GM12801 (cell line): ENCODE data around the gene SERPINA1.

Experiments
- TF ChIP-seq, protein P1 (sequence below): IDR thresholded peaks from one replicate; pipeline ENCODE4 v1.5.1; 2011; ENCODE audit warnings: control low read depth; ENCODE audit not compliant: insufficient read length; ENCODE audit errors: extremely low read depth

SERPINA1 gene

GRCh38 chr14:94390372-94391086 lies 2.1 kb upstream of the SERPINA1 start:
- TF ChIP-seq, protein P1, sequence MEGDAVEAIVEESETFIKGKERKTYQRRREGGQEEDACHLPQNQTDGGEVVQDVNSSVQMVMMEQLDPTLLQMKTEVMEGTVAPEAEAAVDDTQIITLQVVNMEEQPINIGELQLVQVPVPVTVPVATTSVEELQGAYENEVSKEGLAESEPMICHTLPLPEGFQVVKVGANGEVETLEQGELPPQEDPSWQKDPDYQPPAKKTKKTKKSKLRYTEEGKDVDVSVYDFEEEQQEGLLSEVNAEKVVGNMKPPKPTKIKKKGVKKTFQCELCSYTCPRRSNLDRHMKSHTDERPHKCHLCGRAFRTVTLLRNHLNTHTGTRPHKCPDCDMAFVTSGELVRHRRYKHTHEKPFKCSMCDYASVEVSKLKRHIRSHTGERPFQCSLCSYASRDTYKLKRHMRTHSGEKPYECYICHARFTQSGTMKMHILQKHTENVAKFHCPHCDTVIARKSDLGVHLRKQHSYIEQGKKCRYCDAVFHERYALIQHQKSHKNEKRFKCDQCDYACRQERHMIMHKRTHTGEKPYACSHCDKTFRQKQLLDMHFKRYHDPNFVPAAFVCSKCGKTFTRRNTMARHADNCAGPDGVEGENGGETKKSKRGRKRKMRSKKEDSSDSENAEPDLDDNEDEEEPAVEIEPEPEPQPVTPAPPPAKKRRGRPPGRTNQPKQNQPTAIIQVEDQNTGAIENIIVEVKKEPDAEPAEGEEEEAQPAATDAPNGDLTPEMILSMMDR: no peak

DNA sequence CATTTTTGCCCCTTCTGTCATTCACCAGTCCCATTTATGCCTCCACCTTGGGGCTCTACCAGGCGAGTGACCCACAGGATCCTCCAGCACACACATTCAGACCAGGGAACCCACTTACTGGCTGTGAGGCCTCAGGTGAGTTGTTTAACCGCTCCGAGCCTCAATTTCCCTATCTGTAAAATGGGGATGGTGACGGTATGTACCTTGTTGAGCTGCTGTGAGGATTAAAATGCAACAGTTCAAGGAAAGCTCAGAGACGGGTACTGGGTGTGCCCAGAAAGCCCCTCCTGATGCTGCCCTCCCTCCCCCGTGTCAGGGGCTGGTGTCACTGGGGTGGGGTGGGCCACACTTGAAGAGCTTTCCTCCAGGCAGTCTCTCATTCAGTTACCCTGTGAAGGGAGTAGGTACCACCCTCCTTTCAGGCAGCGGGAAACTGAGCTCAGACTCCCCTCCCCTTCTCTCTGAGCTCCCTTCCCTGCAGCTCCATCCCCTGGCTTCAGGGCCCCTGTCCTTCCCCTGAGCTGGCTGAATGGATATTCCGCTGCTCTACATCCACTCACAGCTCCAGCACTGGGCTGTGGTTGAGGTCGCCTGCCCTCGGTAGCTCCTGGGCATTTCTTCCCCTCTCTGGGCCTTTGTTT lies 1.4 kb upstream of the SERPINA1 start:
- TF ChIP-seq, protein P1: no peak

DNA sequence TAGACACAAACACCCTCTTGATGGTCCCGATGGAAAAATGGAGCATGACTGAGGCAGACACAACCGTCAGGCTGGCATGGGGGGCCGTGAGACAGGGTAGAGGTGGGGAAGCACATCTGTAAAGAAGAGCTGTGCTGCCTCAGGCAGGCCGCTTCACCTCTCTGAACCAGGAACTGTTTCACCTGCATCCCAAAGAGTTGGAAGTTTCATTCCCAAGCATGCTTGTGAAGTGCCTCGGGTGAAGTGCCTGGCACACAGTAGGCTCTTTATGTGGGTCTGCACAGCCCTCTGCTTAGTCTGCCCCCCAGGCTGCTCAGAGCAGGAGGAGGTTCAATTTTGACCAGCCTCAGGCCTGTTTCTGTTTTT lies 685 bp upstream of the SERPINA1 start:
- TF ChIP-seq, protein P1: no peak

- TF ChIP-seq, protein P1: no peak
Observed at GRCh38 chr14:94388027-94388383, 397 bp downstream of the SERPINA1 start.

DNA sequence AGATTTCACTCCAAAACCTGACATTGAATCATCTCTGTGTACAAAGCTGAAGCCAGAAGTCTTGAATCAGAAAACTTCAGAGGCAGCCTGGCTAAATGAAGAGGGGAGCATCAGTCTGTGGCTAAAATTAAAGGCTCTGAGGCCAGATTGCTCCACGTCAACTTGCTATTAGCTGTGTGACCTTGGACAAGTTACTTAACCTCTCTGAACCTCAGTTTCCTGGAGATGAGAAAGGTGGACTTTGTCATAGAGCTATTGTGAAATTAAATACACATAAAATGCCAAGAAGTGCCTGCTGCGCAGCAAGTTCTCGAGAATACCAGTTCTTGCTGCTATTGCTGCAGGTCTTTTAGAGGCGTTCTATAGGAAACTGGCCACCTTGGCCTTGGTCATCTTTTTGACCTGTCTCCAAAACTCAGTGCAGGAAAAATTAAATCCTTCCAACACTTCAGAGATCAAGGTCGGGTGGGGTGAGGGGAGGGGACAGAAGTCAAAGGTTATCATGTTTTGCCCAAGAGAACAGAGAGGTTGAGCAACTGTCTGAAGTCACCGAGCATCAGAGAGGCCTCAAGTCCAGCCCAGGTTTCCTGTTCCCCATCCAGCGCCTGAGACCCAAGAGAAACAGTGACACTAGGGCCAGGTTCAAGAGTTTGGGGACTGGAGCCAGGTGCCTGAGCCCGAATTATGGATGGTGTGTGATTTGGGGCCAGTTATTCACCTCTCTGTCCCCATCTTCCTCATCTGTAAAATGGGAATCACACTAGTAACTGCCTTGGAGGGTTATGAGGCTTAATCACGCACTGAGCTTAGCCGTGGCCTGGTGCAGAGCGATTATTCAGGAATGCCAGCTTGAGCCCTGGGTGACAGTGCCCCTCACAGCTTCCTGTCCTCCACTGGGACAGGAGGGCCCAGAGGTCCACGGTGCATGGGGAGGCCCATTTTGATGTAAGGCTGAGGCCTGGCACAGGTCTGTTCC lies 1.1 kb downstream of the SERPINA1 start:
- TF ChIP-seq, protein P1: no peak

- TF ChIP-seq, protein P1: no peak
Observed at GRCh38 chr14:94386085-94387031, 2.0 kb downstream of the SERPINA1 start.
